NCI-H1930 (cell line): ENCODE results near the gene PYGM.

Experiments
- DNase-seq, 2 experiments: peaks; one replicate each; lab custom pipeline; 2025; lab: John Stamatoyannopoulos, UW

The PYGM gene

GRCh38 chr11:64791781-64792291 lies 32.1 kb upstream of the PYGM start:
- DNase-seq: no peak

- DNase-seq: no peak
These were observed 30.7 kb upstream of the PYGM start for GRCh38 chr11:64790205-64791095.

GRCh38 chr11:64789331-64790204 lies 29.8 kb upstream of the PYGM start:
- DNase-seq: no peak

GRCh38 chr11:64788321-64789215 lies 28.8 kb upstream of the PYGM start:
- no peak for DNase-seq

GRCh38 chr11:64787526-64788320 lies 27.9 kb upstream of the PYGM start:
- peak in 1 of 2 experiments; percentile 21 for DNase-seq

- no peak for DNase-seq
These were observed 26.5 kb upstream of the PYGM start for GRCh38 chr11:64786308-64786707.

GRCh38 chr11:64784813-64785581 lies 25.2 kb upstream of the PYGM start:
- no peak for DNase-seq

- peak; percentile 100 for DNase-seq
These were observed 18.9 kb upstream of the PYGM start, which contains the start of gene SF1 for GRCh38 chr11:64778473-64779298. TSS of gene SF1 (minus strand) at chr11:64778542. CDS start at chr11:64778392, 150 bp downstream.

GRCh38 chr11:64778223-64778472 lies 18.4 kb upstream of the PYGM start:
- no peak for DNase-seq

- DNase-seq: peak; percentile 76 to 85
These were observed 17.9 kb upstream of the PYGM start for GRCh38 chr11:64777449-64778222.

GRCh38 chr11:64776875-64777274 lies 17.1 kb upstream of the PYGM start:
- DNase-seq: no peak

- no peak for DNase-seq
These were observed 16.7 kb upstream of the PYGM start for GRCh38 chr11:64776425-64776824.

GRCh38 chr11:64774144-64774543 lies 14.4 kb upstream of the PYGM start:
- no peak for DNase-seq

GRCh38 chr11:64772303-64773018 lies 12.7 kb upstream of the PYGM start:
- no peak for DNase-seq

- DNase-seq: no peak
These were observed 12.1 kb upstream of the PYGM start for GRCh38 chr11:64771861-64772260.

- DNase-seq: no peak
These were observed 10.3 kb upstream of the PYGM start for GRCh38 chr11:64770120-64770519.

- no peak for DNase-seq
These were observed 9.5 kb upstream of the PYGM start for GRCh38 chr11:64769283-64769682.

- no peak for DNase-seq
These were observed 8.5 kb upstream of the PYGM start for GRCh38 chr11:64768300-64768694.
